Measurements from ENCODE around the gene MSLN.

- TF ChIP-seq CTCF (IDR thresholded peaks at IDR 0.05; ENCODE audit: control extremely low read depth in 1 of 3, insufficient read depth in 1 of 3, low read depth in 1 of 3, low read length in 3 of 3) (no peak), CEBPB (IDR thresholded peaks at IDR 0.05; ENCODE audit: low read depth, low read length) (no peak), KDM1A (IDR thresholded peaks at IDR 0.05; ENCODE audit: borderline replicate concordance, low read length) (no peak), BACH1 (IDR thresholded peaks at IDR 0.05; ENCODE audit: low read length) (no peak), EP300 (IDR thresholded peaks at IDR 0.05; ENCODE audit: borderline replicate concordance in 1 of 2, low read depth in 2 of 2, low read length in 2 of 2) (no peak)
Measured at GRCh38 chr16:721765-722540, 38.6 kb upstream of the MSLN start.
